ENCODE data around the gene ARHGEF16.
A peak's percentile ranks its signal among the peaks of the same experiment; 100 is the strongest.

DNA sequence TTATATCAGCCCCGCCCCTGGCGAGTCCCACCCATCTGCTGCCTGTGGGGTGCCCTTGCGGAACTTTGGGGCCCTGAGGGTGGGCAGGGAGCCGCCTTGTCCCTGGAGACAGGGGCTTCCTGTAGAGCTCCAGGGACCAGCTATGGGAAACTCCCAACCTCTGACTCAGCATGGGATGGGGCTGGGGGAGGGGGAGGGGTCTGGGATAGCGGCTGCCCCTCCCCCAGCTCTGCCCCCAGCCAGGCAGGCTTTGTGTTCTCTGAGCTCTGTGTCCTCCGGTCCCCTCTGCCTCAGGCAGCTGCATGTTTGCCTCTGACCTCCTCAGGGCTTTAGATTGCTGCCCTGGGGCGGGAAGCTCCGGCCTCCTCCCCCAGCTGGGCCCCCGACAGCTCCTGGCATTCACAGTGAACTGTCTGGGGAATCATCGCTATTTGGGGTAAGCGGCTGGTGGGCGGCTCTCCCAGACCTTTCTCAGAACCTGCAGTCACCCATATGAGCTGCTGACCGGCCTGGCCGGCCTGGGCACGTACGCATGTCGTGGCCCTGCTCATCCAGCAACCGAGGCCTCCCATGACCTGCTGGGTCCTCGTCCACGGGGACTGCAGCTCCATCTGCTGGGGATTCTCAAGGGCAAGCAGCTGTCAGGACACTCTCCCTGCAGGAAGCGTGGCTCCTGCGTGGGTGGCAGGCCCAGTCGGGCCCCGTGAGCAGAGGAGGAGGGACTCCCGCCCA, 17.1 kb downstream of the ARHGEF16 start:
- TF ChIP-seq, protein P1, sequence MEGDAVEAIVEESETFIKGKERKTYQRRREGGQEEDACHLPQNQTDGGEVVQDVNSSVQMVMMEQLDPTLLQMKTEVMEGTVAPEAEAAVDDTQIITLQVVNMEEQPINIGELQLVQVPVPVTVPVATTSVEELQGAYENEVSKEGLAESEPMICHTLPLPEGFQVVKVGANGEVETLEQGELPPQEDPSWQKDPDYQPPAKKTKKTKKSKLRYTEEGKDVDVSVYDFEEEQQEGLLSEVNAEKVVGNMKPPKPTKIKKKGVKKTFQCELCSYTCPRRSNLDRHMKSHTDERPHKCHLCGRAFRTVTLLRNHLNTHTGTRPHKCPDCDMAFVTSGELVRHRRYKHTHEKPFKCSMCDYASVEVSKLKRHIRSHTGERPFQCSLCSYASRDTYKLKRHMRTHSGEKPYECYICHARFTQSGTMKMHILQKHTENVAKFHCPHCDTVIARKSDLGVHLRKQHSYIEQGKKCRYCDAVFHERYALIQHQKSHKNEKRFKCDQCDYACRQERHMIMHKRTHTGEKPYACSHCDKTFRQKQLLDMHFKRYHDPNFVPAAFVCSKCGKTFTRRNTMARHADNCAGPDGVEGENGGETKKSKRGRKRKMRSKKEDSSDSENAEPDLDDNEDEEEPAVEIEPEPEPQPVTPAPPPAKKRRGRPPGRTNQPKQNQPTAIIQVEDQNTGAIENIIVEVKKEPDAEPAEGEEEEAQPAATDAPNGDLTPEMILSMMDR (IDR thresholded peaks at IDR 0.05) = peak; percentile 50
- TF ChIP-seq EZH2phosphoT487 (IDR thresholded peaks at IDR 0.05) (no peak), EZH2 (IDR thresholded peaks at IDR 0.05) (no peak)
